ENCODE measurements around the gene MRPL10.

DNA sequence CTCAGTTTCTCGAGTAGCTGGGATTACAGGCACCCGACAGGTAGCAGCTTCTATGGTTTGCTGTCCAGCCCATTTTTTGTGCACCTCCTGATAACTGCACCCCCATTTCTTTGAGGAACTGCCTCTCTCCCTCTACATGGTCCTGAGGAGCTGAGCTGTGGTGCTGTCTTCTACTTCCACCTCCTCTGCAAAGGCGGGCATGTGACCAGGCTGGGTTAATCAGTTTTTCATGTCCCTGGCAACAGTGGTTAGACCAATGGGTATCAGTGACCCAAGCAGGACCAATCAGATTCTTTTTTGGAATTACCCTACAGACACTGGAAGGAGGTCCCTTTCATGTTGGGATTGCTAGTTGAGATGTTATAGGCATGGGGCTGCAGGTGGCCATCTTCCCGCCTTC is 57.0 kb downstream of the MRPL10 start:
- TF ChIP-seq, protein P1, sequence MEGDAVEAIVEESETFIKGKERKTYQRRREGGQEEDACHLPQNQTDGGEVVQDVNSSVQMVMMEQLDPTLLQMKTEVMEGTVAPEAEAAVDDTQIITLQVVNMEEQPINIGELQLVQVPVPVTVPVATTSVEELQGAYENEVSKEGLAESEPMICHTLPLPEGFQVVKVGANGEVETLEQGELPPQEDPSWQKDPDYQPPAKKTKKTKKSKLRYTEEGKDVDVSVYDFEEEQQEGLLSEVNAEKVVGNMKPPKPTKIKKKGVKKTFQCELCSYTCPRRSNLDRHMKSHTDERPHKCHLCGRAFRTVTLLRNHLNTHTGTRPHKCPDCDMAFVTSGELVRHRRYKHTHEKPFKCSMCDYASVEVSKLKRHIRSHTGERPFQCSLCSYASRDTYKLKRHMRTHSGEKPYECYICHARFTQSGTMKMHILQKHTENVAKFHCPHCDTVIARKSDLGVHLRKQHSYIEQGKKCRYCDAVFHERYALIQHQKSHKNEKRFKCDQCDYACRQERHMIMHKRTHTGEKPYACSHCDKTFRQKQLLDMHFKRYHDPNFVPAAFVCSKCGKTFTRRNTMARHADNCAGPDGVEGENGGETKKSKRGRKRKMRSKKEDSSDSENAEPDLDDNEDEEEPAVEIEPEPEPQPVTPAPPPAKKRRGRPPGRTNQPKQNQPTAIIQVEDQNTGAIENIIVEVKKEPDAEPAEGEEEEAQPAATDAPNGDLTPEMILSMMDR (IDR thresholded peaks at IDR 0.05), result no peak
- TF ChIP-seq EP300 (IDR thresholded peaks at IDR 0.05), result no peak
- no peak for TF ChIP-seq POLR2A (IDR thresholded peaks at IDR 0.05)

All from tibial nerve (tissue), 4 donors.